HS-5 (cell line): ENCODE measurements around the gene LRSAM1.

Experiments
- DNase-seq: peaks from one replicate; pipeline ENCODE4 v3.0.0-alpha.2; 2012; ENCODE audit warnings: low read depth

LRSAM1 gene

DNA sequence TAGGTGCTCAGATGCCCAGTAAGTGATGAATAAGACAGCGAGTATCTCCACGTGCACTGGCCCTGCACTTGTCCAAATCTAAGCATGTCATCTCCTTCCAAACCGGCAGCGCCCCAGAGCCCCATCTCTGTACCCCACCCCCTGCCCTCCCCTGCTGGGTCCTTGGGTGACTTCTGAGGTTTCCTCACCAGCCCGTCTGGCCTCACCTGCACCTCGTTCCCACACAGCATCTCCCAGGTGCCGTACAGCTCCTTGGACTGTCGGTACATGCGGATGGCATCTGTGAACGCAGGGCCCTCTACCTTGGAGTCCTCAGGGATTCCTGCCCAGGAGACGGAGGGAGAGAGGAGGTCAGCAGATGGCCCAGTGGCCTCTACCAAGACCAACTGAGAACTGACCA is 66.3 kb downstream of the LRSAM1 start:
- DNase-seq, result no peak

DNA sequence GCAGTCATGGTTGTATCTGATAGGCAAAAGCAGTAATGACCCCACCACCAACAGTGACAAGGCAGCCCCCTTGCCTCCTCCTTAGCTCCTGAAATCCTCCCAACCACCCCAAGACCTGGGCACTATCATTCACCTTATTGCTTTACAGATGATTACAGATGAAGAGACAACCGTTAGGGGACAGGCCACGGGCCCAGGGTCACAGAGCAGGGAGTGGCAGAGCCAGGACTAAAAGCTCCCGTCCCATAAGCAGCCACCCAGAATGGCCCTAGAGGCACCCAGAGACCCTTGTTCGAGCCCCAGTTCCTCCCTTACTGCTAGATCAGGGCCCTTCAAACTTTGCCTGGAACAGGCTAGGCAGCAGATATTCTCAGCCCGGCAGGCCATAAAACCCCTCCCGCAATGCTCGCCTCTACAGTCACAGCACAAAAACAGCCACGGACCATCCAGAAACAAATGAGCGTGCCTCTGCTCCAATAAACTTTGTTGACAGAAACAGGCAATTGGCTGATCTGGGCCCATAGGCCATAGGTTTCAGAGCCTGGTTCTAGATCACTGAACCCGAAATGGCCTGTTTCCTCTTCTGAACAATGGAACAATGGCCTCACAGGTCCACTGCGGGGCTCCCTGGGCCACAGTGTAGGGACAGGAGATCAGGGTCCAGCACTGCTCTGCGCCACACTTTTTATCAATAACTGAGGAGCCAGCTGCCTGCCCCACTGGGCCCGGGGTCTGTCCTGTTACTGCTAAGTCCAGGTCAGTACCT is 67.0 kb downstream of the LRSAM1 start:
- no peak for DNase-seq

DNA sequence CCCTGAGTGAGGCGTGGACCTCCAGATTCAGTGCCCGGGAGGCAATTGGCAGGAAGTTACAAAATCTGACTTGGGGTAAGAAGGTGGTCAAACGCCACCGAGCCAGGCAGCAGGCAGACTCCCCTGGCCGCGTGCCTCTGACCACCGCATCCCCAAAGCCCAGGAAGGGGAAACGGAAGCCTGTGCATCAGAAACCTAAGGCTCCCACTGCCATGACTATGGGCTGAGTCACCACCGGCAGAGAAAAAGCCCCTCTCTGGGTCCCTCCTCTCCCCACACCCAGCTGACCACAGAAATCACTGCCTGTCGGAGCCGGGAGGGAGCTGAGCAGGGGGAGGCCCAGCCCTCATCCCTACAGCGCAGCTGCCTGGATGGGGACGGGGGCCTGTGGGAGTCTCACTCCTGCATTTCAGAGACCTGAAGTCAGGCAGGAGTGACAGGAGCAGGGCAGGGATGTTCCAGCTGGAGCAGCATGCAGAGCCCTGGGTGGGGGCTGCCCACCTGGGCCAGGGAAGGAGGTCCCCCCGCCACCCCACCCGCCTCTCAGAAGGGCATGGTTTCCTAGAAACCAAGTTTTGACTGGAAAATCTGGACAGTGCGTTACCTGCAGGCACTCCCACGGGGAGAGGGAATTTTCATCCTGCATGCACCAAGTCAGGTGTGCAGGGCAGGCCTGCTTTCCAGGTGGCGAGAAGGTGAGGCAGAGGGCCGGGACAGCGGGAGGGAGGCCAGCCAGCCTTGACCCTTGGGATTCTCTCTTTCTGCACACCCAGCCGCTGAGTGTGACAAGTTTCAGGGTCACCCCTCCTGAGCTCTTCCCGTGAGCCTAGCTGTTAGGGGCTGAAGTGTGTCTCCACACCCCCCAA is 68.2 kb downstream of the LRSAM1 start:
- DNase-seq, result peak; percentile 96

GRCh38 chr9:127520941-127521918 is 69.9 kb downstream of the LRSAM1 start:
- peak; percentile 49 for DNase-seq

DNA sequence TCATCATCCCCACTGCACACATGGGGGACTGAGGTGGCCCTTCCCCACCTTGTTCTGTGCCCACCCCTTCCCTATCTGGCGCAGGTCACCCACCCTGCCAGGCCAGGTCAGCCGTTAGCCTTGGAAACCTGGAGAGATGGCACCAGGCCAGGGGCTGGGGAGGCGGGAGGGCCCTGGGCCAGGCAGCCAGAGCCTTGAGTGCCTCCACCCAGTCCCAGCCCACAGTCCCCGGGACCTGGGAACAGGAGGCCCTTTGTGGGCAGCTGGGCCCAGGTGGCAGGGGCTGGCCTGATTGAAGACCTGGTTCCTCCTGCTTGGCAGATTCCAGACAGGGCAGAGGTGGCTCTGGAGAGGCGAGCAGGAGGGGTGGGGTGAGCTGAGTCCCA is 70.6 kb downstream of the LRSAM1 start:
- DNase-seq, result no peak

DNA sequence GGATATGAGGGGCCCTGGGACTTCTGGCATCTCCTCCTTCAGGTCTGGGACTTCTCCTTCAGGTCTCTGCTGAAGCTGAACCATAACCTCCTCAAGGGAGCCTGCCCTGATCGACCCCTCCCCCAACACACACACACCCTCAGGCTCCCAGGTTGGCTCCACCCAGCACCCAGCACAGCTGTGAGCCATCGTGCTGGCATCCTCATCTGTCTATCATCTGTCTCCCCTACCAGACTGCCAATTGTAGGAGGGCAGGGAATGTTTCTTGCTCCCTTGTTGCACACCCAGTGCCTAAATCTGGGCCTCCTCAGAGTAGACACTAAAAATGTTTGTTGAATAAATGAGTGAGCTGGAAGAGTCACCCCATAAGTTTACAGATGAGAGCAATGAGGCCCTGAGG is 71.4 kb downstream of the LRSAM1 start:
- DNase-seq, result peak; percentile 49

DNA sequence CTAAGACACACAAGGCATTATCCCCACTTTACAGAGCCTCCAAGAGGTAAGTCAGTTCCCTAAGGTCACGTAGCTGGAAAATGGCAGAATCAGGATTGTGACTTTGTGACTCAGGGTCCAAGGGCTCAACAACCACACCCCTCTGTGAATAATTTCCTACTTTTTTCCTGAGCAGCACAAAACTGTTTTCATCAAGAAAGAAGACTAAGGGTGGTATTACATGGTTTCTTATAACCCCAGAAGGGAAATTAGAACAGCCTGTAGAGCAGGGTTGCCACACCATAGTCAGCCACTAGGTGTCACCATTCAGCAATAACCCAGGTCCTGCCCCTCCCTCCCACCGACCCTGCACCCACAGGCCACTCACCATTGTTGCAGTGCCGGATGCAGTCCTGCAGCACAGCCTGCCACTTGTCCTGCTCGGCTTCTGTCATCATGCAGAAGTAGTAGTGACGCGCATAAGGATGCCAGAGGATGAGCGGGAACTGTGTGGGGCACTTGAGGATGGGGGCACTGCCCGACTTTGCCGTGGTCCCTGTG is 72.1 kb downstream of the LRSAM1 start:
- DNase-seq, result no peak

DNA sequence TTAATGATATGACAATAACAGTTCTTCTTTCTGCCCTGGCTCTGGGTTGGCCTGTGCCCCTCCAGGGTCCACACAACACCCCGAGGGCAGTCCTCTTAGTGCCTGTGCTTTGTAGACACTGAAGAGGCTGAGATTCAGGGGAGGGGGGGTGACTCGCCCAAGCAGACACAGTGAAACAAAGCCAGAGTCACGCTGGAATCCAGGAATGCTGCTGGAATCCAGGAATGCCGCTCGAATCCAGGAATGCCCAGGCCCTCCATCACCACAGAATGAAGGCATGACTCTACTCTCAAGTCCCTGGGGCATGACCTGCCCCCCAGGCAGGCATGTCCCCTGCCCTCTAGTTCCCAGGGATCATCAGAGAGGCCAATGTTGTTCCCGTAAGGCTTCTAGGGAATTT is 73.1 kb downstream of the LRSAM1 start:
- DNase-seq, result peak; percentile 67

GRCh38 chr9:127525401-127526188 is 74.3 kb downstream of the LRSAM1 start:
- no peak for DNase-seq

- no peak for DNase-seq
Measured at GRCh38 chr9:127526655-127527559, 75.6 kb downstream of the LRSAM1 start.

DNA sequence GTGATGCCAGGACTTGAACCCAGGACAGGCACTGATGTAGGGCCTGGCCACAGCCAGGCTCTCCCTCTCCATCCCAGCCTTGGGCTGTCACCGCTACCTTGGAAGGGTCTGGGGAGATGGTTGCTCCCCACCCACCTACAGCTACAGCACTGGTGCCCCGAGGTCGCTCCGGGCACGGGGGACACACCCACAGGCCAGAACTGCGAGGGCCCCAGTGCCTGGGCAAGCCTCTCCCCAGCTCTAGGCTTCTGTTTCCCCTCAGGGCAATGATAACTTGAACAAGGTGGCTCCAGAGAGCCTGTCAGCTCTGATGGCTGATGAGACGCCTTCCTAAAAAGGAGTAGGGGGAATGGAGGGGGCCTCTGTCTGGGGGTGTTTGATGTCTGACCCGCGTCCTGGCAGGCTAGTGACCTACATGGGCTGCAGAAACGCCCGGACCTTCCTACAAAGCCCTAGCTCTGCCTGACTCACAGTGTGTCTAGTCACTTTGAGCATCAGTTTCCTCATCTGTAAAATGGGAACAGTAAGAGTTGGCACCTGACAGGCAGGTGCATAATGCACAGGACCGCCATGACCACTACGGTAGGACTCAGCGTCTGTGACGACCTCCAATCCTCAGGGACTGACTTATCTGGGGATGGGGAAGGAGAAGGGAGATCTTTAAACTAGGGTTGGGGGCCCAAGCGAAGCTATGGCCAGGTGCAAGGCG is 76.4 kb downstream of the LRSAM1 start:
- DNase-seq, result no peak

- DNase-seq, result no peak
Measured at GRCh38 chr9:127528422-127529251, 77.3 kb downstream of the LRSAM1 start.

- no peak for DNase-seq
Measured at GRCh38 chr9:127529671-127530070, 78.4 kb downstream of the LRSAM1 start.

GRCh38 chr9:127530206-127530941 is 79.1 kb downstream of the LRSAM1 start:
- no peak for DNase-seq

GRCh38 chr9:127531676-127532075 is 80.4 kb downstream of the LRSAM1 start:
- DNase-seq, result no peak

- DNase-seq, result no peak
Measured at GRCh38 chr9:127534250-127534906, 83.1 kb downstream of the LRSAM1 start.

- DNase-seq, result no peak
Measured at GRCh38 chr9:127534931-127535330, 83.6 kb downstream of the LRSAM1 start.
